GM19351 (cell line): ENCODE results near the gene SPDYC.

ENCODE experiments used
- ATAC-seq: cut with Tn5 transposase; IDR thresholded peaks from one replicate; pipeline ENCODE4 v1.9.1; 2021; ENCODE audit warnings: mild to moderate bottlenecking, moderate library complexity; ENCODE audit not compliant: unreplicated experiment

Gene SPDYC

DNA sequence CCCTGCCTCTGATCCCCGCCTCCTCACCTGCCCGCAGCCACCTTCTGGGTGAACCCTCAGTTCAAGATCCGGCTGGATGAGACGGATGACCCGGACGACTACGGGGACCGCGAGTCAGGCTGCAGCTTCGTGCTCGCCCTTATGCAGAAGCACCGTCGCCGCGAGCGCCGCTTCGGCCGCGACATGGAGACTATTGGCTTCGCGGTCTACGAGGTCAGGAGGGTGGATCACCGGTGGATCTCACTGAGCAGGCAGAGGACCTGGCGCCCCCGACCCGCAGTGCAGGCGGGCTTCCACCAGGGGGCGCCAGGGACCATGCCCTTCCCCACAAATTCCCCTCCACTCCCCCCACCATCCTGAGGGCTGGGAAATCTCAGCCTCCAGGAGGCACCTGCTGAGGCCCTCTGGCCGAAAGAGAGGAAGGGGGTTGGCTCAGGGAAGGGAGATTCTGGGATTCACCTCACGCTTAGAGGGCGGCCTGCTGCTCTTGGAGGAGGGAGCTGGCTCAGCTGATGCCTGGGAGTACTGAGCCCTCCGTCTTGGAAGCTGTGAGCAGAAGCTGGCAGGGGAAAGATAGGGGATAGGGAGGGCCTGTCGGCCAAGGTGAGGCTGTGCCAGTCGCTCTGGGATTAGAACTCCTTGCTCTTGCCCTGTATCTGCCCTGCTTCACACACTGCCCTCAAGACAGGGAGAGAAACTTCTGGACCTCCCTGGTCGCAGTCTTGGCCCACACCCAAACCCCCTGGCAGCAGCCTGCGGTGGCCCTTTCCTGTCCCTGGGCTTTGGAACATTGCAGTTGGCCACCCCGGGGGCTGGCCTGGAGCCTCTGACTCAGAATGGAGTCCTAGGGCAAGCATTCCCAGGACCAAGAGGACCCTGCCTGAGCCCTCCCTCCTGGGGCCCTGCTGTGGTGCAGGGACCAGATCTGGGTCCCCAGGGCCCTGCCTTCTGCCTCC, 34.9 kb downstream of the SPDYC start:
- ATAC-seq = no peak

DNA sequence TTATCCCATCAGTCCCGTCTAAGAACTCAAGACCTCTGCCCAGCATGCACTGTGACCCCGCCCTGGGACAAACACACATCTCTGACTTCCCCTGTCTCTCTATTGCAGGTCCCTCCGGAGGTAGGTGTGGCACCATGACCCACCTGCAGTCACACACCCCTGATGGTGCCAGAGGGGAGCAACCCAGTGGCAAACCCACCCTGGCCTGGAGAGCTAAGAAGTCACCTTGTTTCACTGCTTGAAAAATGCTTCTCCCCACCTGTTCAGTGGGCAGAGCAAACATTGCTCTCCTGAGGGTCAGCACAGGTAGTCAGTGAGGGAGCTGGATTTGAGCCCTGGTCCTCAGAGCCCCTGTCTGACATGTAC, 35.6 kb downstream of the SPDYC start:
- ATAC-seq = no peak

GRCh38 chr11:65206441-65206841, 36.4 kb downstream of the SPDYC start:
- no peak for ATAC-seq

- ATAC-seq = no peak
These were observed 36.9 kb downstream of the SPDYC start for GRCh38 chr11:65206901-65207300.

GRCh38 chr11:65207918-65208784, 38.1 kb downstream of the SPDYC start:
- ATAC-seq = no peak

DNA sequence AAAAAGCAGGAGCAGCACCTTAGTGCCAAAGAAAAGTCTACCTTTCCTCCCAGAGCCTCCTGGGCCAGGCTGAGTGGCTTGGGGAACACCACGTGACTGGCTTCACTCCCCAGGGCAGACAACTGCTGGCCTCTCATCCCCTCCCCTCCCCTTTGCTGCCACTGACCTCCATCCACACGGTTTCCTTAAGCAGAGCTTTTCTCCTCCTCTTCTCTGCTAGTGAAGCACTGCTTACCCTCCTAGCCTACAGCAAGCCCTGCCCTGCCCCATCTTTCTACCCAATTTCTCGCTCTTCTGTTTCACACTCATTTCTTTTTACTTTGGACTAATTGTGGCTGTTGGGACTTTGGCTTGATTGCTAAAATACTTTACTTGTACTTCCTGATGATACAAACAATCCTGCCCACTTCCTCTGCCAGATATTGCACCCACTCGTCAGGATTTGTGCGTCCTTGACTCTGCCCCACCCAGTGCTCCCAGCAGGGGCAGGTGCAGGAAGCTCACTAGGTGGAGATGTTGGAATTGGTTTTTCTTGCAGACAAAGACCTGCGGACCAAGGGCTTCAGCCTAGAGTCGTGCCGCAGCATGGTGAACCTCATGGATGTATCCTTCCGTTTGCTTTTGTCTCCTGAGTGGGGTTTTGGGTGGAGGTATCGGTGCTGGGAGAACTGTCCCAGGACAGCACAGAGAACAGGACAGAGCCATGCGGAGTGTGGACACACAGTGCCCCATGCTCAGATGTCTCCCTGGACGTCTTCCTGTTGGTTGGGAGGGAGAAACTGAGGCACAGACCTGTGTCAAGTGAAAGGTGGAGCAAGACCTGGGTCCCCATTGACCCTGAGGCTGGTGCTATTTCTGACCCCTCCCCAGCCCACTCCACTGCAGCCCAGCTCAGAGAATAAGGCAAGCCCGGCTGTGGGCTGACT, 39.0 kb downstream of the SPDYC start:
- ATAC-seq = no peak

DNA sequence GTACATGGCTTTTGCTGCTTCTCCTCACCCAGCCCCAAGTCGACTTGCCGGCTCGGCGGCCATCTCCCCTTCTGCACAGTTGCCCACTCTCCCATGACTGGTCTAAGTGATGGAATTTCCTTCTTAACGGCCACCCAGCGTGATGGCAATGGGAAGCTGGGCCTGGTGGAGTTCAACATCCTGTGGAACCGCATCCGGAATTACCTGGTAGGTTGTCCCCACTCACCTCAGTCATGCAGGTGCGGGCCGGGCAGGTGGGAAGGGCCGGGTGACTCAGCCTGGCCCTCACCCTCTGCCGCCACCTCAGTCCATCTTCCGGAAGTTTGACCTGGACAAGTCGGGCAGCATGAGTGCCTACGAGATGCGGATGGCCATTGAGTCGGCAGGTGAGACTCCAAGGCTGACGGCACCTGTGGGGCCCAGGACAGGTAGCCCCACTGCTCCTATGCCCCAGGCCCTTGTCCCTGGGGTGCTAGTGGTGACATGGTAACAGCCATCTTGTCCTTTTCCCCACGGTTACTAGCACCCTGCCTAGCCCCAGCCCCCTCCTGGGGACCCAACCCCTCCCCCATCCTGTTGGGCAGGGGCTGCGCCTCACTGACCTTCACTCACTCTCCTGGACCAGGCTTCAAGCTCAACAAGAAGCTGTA, 39.8 kb downstream of the SPDYC start:
- no peak for ATAC-seq

DNA sequence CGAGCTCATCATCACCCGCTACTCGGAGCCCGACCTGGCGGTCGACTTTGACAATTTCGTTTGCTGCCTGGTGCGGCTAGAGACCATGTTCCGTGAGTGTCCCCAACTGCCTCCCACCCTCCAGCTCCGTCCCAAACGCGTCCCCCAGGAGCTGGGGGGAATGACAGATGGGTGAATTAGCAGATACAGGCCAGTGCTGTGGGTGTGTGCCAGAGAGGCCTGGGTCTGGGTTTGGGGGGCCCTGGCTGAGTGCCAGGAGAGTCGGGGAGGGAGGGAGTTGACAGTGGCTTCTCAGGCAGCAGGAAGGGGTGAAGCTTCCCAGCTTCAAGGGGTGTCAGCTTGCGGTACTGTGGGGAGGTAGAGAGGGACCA, 40.3 kb downstream of the SPDYC start:
- no peak for ATAC-seq

- ATAC-seq = no peak
These were observed 40.7 kb downstream of the SPDYC start for GRCh38 chr11:65210748-65211147.

GRCh38 chr11:65211293-65212105, 41.5 kb downstream of the SPDYC start:
- no peak for ATAC-seq

DNA sequence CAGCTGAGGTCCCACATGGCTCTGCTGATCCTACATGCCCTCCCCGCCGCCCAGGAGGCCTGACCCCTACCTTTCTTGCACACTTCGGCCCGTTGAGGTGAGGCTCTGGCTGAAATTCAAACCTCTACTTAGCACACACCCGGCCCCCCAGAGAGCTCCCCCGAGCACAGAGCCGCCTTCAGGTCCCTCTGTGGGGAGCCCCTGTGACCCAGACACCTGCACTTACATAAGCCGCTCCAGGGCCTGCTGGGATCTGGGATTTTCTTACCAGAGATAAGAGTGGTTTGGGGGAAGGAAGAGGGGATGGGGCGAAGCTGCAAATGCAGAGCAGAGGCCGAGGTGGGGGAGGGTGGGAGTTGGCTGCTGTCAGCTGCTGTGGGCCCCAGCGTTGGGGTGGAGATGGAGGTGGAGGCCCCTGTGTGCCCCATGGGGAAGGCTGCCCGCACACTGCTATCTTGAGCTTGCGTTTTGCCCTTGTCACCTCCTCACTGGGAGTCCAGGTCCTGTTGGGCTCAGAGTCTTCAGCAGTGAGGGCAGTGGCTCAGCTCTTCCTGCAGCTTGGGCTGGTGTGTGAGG, 42.3 kb downstream of the SPDYC start:
- ATAC-seq = no peak

- ATAC-seq = no peak
These were observed 43.5 kb downstream of the SPDYC start for GRCh38 chr11:65213322-65214211.

GRCh38 chr11:65214212-65214845, 44.3 kb downstream of the SPDYC start:
- ATAC-seq = no peak

GRCh38 chr11:65215441-65216076, 45.5 kb downstream of the SPDYC start:
- ATAC-seq = no peak

DNA sequence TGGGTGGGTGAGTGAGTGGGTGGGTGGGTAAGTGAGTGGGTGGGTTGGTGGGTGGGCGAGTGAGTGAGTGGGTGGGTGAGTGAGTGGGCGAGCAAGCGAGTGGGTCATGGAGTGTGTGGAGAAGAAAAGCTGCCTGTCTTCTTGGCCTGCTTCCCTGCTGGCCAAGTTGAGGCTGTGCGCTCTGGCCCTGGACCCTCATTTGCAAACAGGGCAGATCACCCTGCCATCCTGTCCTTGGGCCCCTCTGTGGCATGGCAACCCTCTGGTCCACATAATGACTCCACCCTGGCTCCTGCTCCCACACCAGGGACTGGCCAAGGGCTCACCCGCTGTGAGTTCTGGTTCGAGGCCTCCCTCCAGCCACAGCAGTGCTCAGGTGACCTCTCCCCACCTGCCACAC, 46.8 kb downstream of the SPDYC start:
- ATAC-seq = no peak

GRCh38 chr11:65217441-65218423, 47.7 kb downstream of the SPDYC start:
- ATAC-seq = no peak
